Measurements from ENCODE around the gene ERBB4.

- no peak for TF ChIP-seq GATA2 (IDR thresholded peaks at IDR 0.05; ENCODE audit: low read depth, low read length)
- no peak for TF ChIP-seq GATA3 (IDR thresholded peaks at IDR 0.05; ENCODE audit: low read depth, low read length)
These were observed 130.1 kb downstream of the ERBB4 start for GRCh38 chr2:212408524-212408923.

Measured in SH-SY5Y (cell line).